AG09319 (cell line): ENCODE measurements around the gene PCCA.

Experiments
- DNase-seq: peaks from one replicate; pipeline ENCODE4 v3.0.0-alpha.2; 2010; ENCODE audit warnings: low read depth; ENCODE audit errors: extremely low read depth
- TF ChIP-seq, protein P1 (sequence below): IDR thresholded peaks from 2 replicates; pipeline ENCODE4 v1.5.1; 2011; ENCODE audit warnings: low read depth, mild to moderate bottlenecking, inconsistent platforms, low read length, moderate library complexity

The PCCA gene

DNA sequence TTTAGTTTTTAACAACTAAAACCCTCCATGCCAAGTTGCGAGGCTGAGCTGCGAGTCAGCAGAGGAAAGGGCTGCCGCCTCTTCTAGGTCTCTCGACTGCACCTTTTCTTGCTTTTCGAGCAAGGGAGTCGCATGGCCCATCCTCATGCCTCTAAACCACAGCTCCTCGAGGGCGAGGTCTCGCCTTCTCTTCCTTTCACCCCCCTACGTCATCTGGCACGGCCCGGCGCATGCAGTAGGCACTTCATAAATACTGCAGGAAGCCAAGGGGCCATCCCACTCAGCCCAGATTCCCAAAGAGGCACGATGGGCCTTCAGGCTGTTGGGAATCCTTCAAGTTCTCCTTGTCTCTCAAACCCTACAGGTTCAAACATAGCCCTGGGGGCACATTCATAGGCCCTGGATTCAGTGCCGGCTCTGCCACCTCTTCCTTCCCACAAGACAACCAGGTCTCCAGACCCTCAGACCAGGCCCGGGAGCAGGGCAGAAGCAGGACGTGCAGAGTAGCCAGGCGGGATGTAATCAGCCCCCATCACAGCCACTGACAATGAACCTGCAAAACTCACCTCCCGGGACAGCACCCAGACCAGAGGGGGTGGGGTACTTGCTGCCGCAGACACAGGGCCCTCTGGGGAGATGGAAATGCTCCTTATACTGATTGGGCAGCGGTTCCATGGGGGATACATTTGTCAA is 458.0 kb downstream of the PCCA start:
- TF ChIP-seq, protein P1, sequence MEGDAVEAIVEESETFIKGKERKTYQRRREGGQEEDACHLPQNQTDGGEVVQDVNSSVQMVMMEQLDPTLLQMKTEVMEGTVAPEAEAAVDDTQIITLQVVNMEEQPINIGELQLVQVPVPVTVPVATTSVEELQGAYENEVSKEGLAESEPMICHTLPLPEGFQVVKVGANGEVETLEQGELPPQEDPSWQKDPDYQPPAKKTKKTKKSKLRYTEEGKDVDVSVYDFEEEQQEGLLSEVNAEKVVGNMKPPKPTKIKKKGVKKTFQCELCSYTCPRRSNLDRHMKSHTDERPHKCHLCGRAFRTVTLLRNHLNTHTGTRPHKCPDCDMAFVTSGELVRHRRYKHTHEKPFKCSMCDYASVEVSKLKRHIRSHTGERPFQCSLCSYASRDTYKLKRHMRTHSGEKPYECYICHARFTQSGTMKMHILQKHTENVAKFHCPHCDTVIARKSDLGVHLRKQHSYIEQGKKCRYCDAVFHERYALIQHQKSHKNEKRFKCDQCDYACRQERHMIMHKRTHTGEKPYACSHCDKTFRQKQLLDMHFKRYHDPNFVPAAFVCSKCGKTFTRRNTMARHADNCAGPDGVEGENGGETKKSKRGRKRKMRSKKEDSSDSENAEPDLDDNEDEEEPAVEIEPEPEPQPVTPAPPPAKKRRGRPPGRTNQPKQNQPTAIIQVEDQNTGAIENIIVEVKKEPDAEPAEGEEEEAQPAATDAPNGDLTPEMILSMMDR, result no peak
- no peak for DNase-seq

DNA sequence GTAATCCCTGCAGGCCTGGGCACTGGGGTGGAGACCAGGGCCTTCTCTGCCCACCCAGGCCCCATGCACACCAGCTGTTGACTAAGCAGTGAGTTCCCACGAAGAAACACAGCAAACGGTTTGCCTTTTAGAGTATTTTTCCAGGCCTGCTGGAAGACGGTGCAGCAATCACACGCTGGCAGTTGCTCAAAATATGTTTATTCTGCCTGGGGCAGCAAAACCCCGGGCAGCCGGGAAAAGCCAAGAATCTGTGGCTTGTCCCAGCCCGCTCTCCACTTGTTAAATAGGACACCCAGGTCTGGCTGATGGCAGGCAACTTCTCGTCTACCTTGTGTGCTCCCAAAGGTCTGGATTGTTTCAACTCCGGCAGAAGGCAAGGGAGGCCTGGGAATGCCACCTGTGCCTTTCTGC is 458.9 kb downstream of the PCCA start:
- TF ChIP-seq, protein P1, result no peak
- peak; percentile 29 for DNase-seq

DNA sequence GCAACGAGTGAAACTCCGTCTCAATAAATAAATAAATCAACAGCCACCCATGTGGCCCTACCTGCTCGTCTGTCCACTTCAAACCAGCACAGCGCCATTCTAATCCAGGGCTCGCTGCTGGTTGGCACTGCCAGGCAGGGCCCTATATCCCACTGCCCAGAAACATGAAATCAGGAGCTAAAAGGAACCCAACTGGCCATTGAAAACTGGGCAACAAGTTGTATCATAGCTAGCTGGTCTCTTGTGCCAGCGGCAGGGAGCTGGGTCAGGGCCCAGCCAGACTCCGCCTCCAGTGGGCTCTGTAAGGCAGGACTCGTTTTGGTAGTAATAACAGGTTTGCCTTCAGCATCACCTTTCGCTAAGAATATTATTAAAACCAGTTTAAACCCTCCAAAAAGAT is 460.4 kb downstream of the PCCA start:
- DNase-seq, result no peak
- TF ChIP-seq, protein P1, result no peak

DNA sequence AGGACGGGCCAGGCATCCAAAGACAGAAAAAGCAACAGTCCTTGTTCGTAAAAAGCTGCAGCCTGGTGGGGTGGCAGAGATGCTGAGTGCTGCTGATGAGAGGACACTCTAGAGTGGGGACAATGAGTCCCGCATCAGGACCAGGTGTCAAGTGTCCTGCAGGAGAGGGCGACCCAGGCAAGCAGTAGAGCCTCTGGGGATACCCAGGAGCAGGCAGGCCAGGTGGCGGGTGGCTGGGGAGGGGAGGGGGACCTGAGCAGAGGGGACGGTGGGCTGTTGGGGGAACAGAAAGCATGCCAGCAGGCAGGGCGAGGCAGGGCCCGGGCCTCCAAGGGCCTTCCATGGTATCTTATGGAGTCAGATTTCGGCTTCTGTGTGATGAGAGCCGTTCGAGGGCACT is 463.9 kb downstream of the PCCA start:
- DNase-seq, result no peak
- TF ChIP-seq, protein P1, result no peak

DNA sequence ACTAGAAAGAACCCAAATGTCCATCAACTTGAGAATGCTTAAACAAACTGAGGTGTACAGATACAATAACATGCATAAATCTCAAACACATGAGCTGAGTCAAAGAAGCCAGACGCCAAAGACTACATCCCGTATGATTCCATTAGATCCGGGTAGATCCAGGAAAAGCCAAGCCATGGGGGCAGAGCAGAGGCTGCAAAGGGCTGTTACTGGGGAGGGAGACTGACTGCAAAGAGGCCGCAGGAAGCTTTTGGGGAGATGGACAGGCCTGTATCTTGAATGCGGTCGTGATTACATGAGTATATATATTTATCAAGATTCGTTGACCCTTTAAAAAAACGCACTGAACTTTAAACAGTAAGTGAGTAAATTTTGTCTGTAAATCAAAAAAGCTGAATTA is 471.0 kb downstream of the PCCA start:
- no peak for DNase-seq
- TF ChIP-seq, protein P1, result no peak

DNA sequence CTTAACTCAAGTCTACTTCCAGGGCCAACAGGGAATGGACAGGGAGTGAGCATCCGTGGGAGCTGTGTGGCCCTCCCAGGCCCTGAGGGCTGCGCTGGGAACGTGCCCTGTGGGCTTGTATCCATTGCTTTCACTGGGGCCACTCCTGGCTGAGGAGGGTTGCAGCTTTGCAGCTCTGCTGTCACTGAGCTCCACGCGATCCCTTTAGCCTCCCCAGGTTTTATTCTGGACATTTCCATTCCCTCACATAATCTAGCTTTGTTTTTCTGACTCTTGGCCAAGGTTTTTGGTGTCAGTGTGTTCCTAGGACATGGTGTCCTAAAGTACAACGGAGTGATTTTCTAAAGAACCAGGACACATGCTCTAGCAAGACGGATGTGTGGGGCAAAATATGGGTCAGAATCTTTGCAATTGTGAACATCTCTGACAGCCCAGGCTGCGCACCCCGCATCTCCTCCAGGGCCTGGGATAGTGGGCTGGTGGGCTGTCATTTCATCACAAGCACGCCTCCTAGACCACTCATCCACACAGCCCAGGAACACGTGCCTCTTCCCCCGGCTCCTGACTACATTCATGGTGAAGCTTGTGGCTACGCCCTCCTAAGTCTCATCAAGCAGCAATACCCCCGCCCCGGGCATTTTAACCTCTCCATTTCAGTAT is 471.7 kb downstream of the PCCA start:
- no peak for DNase-seq
- TF ChIP-seq, protein P1, result no peak

DNA sequence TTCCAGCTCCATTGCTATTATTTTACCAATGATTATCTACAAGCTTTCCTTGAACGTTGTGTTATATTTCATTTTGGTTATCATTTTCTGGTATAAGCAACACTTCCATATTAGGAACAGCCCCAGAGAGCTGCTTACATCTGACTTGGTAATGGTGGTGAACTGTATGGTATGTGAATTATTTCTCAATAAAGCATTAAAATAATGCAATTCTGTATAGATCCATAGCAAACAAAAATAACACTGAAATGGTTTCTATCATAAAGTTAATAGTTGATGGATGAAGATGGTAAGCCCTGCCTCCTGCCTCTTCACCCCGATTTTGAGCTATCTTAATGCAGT is 472.2 kb downstream of the PCCA start:
- TF ChIP-seq, protein P1, result no peak
- DNase-seq, result no peak
